ENCODE measurements around the gene CLDN24.

Gene CLDN24

DNA sequence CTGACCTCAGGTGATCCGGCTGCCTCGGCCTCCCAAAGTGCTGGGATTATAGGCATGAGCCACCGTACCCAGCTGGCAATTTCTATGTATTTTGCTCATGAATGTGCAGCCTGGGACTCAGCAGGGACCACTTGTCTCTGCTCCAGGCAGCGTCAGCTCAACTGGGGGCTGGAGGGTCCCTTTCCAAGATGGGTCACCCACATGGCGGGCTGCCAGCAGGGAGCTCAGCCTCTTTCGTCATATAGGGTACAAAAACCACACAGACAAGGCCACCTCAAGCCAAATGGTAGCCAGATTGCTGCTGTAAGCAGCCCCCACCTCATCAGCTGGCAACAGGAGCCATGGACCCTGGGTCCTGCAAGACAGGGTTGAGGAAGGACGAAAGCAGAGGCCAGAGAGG, 2.4 kb upstream of the CLDN24 start:
- TF ChIP-seq YY1 (IDR thresholded peaks at IDR 0.05; ENCODE audit: low read depth) (no peak), TCF12 (IDR thresholded peaks at IDR 0.05; ENCODE audit: low read depth) (no peak), EGR1 (IDR thresholded peaks at IDR 0.05) (no peak), ZBTB7A (IDR thresholded peaks at IDR 0.05; ENCODE audit: low read depth) (no peak), RAD21 (IDR thresholded peaks at IDR 0.05; ENCODE audit: low read depth) (no peak), NFIC (IDR thresholded peaks at IDR 0.05) (no peak), TEAD4 (IDR thresholded peaks at IDR 0.05) (no peak), CREB1 (IDR thresholded peaks at IDR 0.05; ENCODE audit: low read depth) (no peak), TAF1 (IDR thresholded peaks at IDR 0.05; ENCODE audit: low read depth) (no peak), MAX (IDR thresholded peaks at IDR 0.05) (no peak), FOXM1 (IDR thresholded peaks at IDR 0.05; ENCODE audit: borderline replicate concordance, low read depth) (no peak), REST (IDR thresholded peaks at IDR 0.05; ENCODE audit: low read depth) (no peak), EP300 (IDR thresholded peaks at IDR 0.05; ENCODE audit: borderline replicate concordance) (no peak), CEBPB (IDR thresholded peaks at IDR 0.05) (no peak)
- TF ChIP-seq, protein P1, sequence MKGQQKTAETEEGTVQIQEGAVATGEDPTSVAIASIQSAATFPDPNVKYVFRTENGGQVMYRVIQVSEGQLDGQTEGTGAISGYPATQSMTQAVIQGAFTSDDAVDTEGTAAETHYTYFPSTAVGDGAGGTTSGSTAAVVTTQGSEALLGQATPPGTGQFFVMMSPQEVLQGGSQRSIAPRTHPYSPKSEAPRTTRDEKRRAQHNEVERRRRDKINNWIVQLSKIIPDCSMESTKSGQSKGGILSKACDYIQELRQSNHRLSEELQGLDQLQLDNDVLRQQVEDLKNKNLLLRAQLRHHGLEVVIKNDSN (IDR thresholded peaks at IDR 0.05) = no peak

- TF ChIP-seq TEAD4 (IDR thresholded peaks at IDR 0.05) (no peak), MAX (IDR thresholded peaks at IDR 0.05) (no peak), TAF1 (IDR thresholded peaks at IDR 0.05; ENCODE audit: low read depth) (no peak), NFIC (IDR thresholded peaks at IDR 0.05) (no peak), REST (IDR thresholded peaks at IDR 0.05; ENCODE audit: low read depth) (no peak), ZBTB7A (IDR thresholded peaks at IDR 0.05; ENCODE audit: low read depth) (no peak), FOXM1 (IDR thresholded peaks at IDR 0.05; ENCODE audit: borderline replicate concordance, low read depth) (no peak), YY1 (IDR thresholded peaks at IDR 0.05; ENCODE audit: low read depth) (no peak), EP300 (IDR thresholded peaks at IDR 0.05; ENCODE audit: borderline replicate concordance) (no peak), TCF12 (IDR thresholded peaks at IDR 0.05; ENCODE audit: low read depth) (no peak), EGR1 (IDR thresholded peaks at IDR 0.05) (no peak), CEBPB (IDR thresholded peaks at IDR 0.05) (no peak), RAD21 (IDR thresholded peaks at IDR 0.05; ENCODE audit: low read depth) (no peak), CREB1 (IDR thresholded peaks at IDR 0.05; ENCODE audit: low read depth) (no peak)
- TF ChIP-seq, protein P1 (IDR thresholded peaks at IDR 0.05) = no peak
These were observed 1.1 kb upstream of the CLDN24 start for GRCh38 chr4:183323295-183323694.

DNA sequence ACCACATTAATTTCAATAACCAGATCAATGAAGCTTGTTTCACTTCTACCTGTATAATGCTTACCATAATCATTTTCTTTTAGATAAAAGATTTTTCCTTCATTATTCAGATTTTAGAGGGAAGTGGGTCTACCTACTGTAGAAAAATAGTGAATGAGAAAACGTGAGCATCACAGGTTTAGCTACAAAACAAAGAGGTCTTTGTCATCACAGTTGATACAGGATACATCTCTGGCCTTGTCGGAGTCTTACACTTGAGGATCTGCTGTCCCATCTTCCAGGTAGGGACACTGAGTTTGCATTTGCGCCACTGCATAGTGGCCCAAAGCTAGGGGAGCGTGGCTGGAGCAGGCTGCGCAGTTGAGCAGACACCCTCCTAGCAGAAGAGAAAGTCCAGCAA, 710 bp downstream of the CLDN24 start:
- TF ChIP-seq REST (IDR thresholded peaks at IDR 0.05; ENCODE audit: low read depth) = no peak
- TF ChIP-seq FOXM1 (IDR thresholded peaks at IDR 0.05; ENCODE audit: borderline replicate concordance, low read depth) = no peak
- TF ChIP-seq TEAD4 (IDR thresholded peaks at IDR 0.05) = no peak
- TF ChIP-seq EP300 (IDR thresholded peaks at IDR 0.05; ENCODE audit: borderline replicate concordance) = no peak
- TF ChIP-seq, protein P1 (IDR thresholded peaks at IDR 0.05) = no peak
- TF ChIP-seq TCF12 (IDR thresholded peaks at IDR 0.05; ENCODE audit: low read depth) = no peak
- no peak for TF ChIP-seq MAX (IDR thresholded peaks at IDR 0.05)
- no peak for TF ChIP-seq RAD21 (IDR thresholded peaks at IDR 0.05; ENCODE audit: low read depth)
- TF ChIP-seq EGR1 (IDR thresholded peaks at IDR 0.05) = no peak
- TF ChIP-seq TAF1 (IDR thresholded peaks at IDR 0.05; ENCODE audit: low read depth) = no peak
- no peak for TF ChIP-seq YY1 (IDR thresholded peaks at IDR 0.05; ENCODE audit: low read depth)
- no peak for TF ChIP-seq NFIC (IDR thresholded peaks at IDR 0.05)
- TF ChIP-seq CREB1 (IDR thresholded peaks at IDR 0.05; ENCODE audit: low read depth) = no peak
- no peak for TF ChIP-seq CEBPB (IDR thresholded peaks at IDR 0.05)
- TF ChIP-seq ZBTB7A (IDR thresholded peaks at IDR 0.05; ENCODE audit: low read depth) = no peak
